ENCODE data around the gene ACER1.
"Not testable (repeated sequence)": the region's sequence is repeated elsewhere in the genome, so short reads cannot be mapped to it uniquely, and the experiment has no call there.

ACER1 gene

DNA sequence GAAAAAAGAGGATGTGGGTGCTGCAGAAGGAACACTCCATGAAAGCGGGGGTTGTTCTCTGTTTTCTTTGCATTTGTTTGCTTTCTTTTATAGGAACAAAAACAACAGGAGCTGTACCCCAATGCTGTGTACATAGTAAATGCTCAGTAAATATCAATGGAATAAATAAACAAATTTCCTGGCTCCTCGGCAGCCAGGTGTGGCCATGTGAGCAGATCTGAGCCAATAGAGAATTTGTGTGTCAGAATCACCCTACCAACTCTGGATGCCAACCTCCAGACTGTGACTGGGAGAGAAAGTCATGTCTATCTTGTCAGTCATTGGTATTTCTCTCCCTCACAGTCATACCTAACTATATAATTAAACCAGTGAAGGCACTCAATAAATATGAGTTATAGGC lies 17.3 kb upstream of the ACER1 start:
- H3K9me3 Mint-ChIP-seq: peaks cover 3% of the 10 kb centered on the region
- H3K27me3 Mint-ChIP-seq (ENCODE audit: low read depth): peaks cover 3% of the 10 kb centered on the region
- no peak overlapping the region for H3K27ac Mint-ChIP-seq
- H3K36me3 Mint-ChIP-seq (ENCODE audit: low read depth): no peaks in the 10 kb centered on the region
- H3K4me3 Mint-ChIP-seq: no peak overlapping the region
- no peaks in the 10 kb centered on the region for H3K4me1 Mint-ChIP-seq
- TF ChIP-seq CTCF (IDR thresholded peaks at IDR 0.05; ENCODE audit: unreplicated experiment in 3 of 3): no peak

GRCh38 chr19:6349271-6349670 lies 15.9 kb upstream of the ACER1 start:
- not testable (repeated sequence) for H3K27me3 Mint-ChIP-seq (ENCODE audit: low read depth)

GRCh38 chr19:6343462-6343861 lies 10.1 kb upstream of the ACER1 start:
- no peaks in the 10 kb centered on the region for H3K36me3 Mint-ChIP-seq (ENCODE audit: low read depth)
- peaks cover 1% of the 10 kb centered on the region for H3K27me3 Mint-ChIP-seq (ENCODE audit: low read depth)
- TF ChIP-seq CTCF (IDR thresholded peaks at IDR 0.05; ENCODE audit: unreplicated experiment in 3 of 3): no peak
- H3K4me3 Mint-ChIP-seq: no peak overlapping the region
- H3K4me1 Mint-ChIP-seq: peaks cover 8% of the 10 kb centered on the region
- no peaks in the 10 kb centered on the region for H3K9me3 Mint-ChIP-seq
- no peak overlapping the region for H3K27ac Mint-ChIP-seq

More at GRCh38 chr19:6349271-6349670, 15.9 kb upstream of the ACER1 start:
- H3K4me1 Mint-ChIP-seq; H3K36me3 Mint-ChIP-seq (ENCODE audit: low read depth); H3K9me3 Mint-ChIP-seq; H3K27ac Mint-ChIP-seq; H3K4me3 Mint-ChIP-seq: not testable (repeated sequence)

- H3K27me3 Mint-ChIP-seq (ENCODE audit: low read depth): no peaks in the 10 kb centered on the region
- peak overlapping the region; percentile 68 to 79 (median 73) for H3K27ac Mint-ChIP-seq
- no peaks in the 10 kb centered on the region for H3K9me3 Mint-ChIP-seq
- H3K36me3 Mint-ChIP-seq (ENCODE audit: low read depth): no peaks in the 10 kb centered on the region
- TF ChIP-seq CTCF (IDR thresholded peaks at IDR 0.05; ENCODE audit: unreplicated experiment in 3 of 3): peak in 1 of 3 experiments; percentile 19
- peaks cover 8% of the 10 kb centered on the region for H3K4me1 Mint-ChIP-seq
- H3K4me3 Mint-ChIP-seq: peak overlapping the region in 1 of 3 experiments; percentile 24
These were observed 7.2 kb upstream of the ACER1 start for GRCh38 chr19:6340493-6341201.

DNA sequence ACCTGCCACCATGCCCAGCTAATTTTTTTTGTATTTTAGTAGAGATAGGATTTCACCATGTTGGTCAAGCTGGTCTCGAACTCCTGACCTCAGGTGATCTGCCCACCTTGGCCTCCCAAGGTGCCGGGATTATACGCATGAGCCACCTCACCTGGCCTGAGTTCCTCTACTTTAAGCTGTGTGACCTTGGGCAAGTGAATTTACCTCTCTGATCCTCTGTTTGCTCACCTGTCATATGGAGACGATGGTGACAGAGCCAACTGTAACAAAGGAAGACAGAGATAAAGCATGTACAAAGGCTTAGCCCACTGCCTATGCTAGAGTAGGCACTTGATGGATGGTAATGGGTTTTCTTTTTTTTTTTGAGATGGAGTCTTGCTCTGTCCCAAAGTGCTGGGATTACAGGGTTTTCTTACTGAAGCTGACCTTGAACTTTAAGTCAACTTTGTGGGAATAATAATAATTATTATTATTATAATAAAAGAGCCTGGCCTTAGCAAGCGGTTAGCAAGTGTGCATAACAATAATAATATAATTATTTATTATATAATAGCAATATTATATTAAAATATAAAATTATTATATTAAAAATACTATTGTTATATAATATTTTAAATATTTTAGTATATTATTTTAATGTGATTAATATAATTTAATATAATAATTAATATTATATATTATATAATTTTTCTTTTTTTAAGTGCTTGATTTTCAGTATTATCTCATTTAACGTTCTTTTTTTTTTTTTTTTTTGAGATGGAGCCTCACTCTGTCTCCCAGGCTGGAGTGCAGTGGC lies 1.3 kb upstream of the ACER1 start:
- no peak overlapping the region for H3K4me3 Mint-ChIP-seq
- no peak overlapping the region for H3K27ac Mint-ChIP-seq
- no peaks in the 10 kb centered on the region for H3K36me3 Mint-ChIP-seq (ENCODE audit: low read depth)
- no peaks in the 10 kb centered on the region for H3K4me1 Mint-ChIP-seq
- H3K9me3 Mint-ChIP-seq: no peaks in the 10 kb centered on the region
- H3K27me3 Mint-ChIP-seq (ENCODE audit: low read depth): no peaks in the 10 kb centered on the region
- TF ChIP-seq CTCF (IDR thresholded peaks at IDR 0.05; ENCODE audit: unreplicated experiment in 3 of 3): no peak

- Mint-ChIP-seq H3K27ac (no peak overlapping the region), H3K4me1 (no peaks in the 10 kb centered on the region), H3K9me3 (peaks cover 3% of the 10 kb centered on the region), H3K4me3 (no peak overlapping the region), H3K27me3 (ENCODE audit: low read depth) (peaks cover 9% of the 10 kb centered on the region), H3K36me3 (ENCODE audit: low read depth) (no peaks in the 10 kb centered on the region)
- TF ChIP-seq CTCF (IDR thresholded peaks at IDR 0.05; ENCODE audit: unreplicated experiment in 3 of 3): no peak
These were observed 6.6 kb downstream of the ACER1 start for GRCh38 chr19:6326815-6327214.
